ENCODE results near the gene TRIO. TPM values are rescaled to one million over a fixed set of nuclear protein-coding genes. Genes with fewer than 3 reads are reported as not detected.

The TRIO gene
- total RNA-seq, 1 experiment from 2014 or later = 88.8 TPM

DNA sequence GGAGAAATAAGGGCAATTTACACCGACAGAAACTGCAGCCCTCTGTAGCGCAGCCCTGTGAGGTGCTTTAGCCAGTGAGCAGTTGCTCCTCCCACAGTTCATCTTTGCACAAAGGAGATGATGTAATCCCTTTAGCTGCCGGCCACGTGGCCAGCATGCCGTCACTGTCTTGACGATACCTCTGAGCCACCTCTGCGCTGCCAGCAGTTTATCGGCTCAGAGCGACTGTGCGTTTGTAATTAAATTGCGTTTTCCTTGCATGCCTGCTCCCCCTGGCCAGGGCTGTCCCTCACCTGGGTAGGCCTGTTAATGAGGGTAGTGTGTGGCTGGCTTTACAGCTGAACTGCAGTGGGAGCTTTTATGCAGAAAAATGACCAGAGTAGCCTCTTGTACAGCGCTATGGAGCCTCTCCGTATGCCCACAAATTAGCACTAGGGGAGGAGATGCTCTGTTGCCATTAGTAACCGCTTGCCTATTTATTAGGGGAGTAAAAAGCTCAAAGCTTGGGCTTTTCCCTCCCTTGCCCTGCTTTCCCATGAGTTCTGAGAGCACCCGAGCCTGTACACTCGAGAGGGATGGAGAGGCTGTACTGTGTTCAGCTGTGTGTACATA, 107.0 kb downstream of the TRIO start (continued):
- TF ChIP-seq, protein P1, sequence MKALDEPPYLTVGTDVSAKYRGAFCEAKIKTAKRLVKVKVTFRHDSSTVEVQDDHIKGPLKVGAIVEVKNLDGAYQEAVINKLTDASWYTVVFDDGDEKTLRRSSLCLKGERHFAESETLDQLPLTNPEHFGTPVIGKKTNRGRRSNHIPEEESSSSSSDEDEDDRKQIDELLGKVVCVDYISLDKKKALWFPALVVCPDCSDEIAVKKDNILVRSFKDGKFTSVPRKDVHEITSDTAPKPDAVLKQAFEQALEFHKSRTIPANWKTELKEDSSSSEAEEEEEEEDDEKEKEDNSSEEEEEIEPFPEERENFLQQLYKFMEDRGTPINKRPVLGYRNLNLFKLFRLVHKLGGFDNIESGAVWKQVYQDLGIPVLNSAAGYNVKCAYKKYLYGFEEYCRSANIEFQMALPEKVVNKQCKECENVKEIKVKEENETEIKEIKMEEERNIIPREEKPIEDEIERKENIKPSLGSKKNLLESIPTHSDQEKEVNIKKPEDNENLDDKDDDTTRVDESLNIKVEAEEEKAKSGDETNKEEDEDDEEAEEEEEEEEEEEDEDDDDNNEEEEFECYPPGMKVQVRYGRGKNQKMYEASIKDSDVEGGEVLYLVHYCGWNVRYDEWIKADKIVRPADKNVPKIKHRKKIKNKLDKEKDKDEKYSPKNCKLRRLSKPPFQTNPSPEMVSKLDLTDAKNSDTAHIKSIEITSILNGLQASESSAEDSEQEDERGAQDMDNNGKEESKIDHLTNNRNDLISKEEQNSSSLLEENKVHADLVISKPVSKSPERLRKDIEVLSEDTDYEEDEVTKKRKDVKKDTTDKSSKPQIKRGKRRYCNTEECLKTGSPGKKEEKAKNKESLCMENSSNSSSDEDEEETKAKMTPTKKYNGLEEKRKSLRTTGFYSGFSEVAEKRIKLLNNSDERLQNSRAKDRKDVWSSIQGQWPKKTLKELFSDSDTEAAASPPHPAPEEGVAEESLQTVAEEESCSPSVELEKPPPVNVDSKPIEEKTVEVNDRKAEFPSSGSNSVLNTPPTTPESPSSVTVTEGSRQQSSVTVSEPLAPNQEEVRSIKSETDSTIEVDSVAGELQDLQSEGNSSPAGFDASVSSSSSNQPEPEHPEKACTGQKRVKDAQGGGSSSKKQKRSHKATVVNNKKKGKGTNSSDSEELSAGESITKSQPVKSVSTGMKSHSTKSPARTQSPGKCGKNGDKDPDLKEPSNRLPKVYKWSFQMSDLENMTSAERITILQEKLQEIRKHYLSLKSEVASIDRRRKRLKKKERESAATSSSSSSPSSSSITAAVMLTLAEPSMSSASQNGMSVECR (CRISPR knock-in tag; IDR thresholded peaks at IDR 0.05; ENCODE audit: borderline replicate concordance) = peak; percentile 81; the same call in 1 of the 2 replicates
- 0 out of 2 replicates have a peak, but pooled peaks have one; percentile 40 for TF ChIP-seq SMAD4 (CRISPR knock-in tag; IDR thresholded peaks at IDR 0.05)
- peak; percentile 75; the same call in 1 of the 2 replicates for TF ChIP-seq ZNF232 (CRISPR knock-in tag; IDR thresholded peaks at IDR 0.05)
- TF ChIP-seq, protein P2, sequence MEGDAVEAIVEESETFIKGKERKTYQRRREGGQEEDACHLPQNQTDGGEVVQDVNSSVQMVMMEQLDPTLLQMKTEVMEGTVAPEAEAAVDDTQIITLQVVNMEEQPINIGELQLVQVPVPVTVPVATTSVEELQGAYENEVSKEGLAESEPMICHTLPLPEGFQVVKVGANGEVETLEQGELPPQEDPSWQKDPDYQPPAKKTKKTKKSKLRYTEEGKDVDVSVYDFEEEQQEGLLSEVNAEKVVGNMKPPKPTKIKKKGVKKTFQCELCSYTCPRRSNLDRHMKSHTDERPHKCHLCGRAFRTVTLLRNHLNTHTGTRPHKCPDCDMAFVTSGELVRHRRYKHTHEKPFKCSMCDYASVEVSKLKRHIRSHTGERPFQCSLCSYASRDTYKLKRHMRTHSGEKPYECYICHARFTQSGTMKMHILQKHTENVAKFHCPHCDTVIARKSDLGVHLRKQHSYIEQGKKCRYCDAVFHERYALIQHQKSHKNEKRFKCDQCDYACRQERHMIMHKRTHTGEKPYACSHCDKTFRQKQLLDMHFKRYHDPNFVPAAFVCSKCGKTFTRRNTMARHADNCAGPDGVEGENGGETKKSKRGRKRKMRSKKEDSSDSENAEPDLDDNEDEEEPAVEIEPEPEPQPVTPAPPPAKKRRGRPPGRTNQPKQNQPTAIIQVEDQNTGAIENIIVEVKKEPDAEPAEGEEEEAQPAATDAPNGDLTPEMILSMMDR (IDR thresholded peaks at IDR 0.05) = no peak
- TF ChIP-seq, protein P3, sequence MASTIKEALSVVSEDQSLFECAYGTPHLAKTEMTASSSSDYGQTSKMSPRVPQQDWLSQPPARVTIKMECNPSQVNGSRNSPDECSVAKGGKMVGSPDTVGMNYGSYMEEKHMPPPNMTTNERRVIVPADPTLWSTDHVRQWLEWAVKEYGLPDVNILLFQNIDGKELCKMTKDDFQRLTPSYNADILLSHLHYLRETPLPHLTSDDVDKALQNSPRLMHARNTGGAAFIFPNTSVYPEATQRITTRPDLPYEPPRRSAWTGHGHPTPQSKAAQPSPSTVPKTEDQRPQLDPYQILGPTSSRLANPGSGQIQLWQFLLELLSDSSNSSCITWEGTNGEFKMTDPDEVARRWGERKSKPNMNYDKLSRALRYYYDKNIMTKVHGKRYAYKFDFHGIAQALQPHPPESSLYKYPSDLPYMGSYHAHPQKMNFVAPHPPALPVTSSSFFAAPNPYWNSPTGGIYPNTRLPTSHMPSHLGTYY (CRISPR knock-in tag; IDR thresholded peaks at IDR 0.05) = no peak
- TF ChIP-seq GABPB1 (CRISPR knock-in tag; IDR thresholded peaks at IDR 0.05) = peak; percentile 85
- TF ChIP-seq, protein P4, sequence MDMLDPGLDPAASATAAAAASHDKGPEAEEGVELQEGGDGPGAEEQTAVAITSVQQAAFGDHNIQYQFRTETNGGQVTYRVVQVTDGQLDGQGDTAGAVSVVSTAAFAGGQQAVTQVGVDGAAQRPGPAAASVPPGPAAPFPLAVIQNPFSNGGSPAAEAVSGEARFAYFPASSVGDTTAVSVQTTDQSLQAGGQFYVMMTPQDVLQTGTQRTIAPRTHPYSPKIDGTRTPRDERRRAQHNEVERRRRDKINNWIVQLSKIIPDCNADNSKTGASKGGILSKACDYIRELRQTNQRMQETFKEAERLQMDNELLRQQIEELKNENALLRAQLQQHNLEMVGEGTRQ (CRISPR knock-in tag; IDR thresholded peaks at IDR 0.05) = peak; percentile 76
- TF ChIP-seq, protein P5, sequence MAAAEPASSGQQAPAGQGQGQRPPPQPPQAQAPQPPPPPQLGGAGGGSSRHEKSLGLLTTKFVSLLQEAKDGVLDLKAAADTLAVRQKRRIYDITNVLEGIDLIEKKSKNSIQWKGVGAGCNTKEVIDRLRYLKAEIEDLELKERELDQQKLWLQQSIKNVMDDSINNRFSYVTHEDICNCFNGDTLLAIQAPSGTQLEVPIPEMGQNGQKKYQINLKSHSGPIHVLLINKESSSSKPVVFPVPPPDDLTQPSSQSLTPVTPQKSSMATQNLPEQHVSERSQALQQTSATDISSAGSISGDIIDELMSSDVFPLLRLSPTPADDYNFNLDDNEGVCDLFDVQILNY (CRISPR knock-in tag; IDR thresholded peaks at IDR 0.05) = peak; percentile 51; the same call in 1 of the 2 replicates
- TF ChIP-seq SMAD3 (CRISPR knock-in tag; IDR thresholded peaks at IDR 0.05; ENCODE audit: borderline replicate concordance) = peak; percentile 89; the same call in 1 of the 2 replicates
- TF ChIP-seq ZNF263 (CRISPR knock-in tag; IDR thresholded peaks at IDR 0.05; ENCODE audit: low read depth) = no peak
- TF ChIP-seq, protein P6, sequence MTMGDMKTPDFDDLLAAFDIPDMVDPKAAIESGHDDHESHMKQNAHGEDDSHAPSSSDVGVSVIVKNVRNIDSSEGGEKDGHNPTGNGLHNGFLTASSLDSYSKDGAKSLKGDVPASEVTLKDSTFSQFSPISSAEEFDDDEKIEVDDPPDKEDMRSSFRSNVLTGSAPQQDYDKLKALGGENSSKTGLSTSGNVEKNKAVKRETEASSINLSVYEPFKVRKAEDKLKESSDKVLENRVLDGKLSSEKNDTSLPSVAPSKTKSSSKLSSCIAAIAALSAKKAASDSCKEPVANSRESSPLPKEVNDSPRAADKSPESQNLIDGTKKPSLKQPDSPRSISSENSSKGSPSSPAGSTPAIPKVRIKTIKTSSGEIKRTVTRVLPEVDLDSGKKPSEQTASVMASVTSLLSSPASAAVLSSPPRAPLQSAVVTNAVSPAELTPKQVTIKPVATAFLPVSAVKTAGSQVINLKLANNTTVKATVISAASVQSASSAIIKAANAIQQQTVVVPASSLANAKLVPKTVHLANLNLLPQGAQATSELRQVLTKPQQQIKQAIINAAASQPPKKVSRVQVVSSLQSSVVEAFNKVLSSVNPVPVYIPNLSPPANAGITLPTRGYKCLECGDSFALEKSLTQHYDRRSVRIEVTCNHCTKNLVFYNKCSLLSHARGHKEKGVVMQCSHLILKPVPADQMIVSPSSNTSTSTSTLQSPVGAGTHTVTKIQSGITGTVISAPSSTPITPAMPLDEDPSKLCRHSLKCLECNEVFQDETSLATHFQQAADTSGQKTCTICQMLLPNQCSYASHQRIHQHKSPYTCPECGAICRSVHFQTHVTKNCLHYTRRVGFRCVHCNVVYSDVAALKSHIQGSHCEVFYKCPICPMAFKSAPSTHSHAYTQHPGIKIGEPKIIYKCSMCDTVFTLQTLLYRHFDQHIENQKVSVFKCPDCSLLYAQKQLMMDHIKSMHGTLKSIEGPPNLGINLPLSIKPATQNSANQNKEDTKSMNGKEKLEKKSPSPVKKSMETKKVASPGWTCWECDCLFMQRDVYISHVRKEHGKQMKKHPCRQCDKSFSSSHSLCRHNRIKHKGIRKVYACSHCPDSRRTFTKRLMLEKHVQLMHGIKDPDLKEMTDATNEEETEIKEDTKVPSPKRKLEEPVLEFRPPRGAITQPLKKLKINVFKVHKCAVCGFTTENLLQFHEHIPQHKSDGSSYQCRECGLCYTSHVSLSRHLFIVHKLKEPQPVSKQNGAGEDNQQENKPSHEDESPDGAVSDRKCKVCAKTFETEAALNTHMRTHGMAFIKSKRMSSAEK (CRISPR knock-in tag; IDR thresholded peaks at IDR 0.05; ENCODE audit: borderline replicate concordance) = no peak
- TF ChIP-seq, protein P7, sequence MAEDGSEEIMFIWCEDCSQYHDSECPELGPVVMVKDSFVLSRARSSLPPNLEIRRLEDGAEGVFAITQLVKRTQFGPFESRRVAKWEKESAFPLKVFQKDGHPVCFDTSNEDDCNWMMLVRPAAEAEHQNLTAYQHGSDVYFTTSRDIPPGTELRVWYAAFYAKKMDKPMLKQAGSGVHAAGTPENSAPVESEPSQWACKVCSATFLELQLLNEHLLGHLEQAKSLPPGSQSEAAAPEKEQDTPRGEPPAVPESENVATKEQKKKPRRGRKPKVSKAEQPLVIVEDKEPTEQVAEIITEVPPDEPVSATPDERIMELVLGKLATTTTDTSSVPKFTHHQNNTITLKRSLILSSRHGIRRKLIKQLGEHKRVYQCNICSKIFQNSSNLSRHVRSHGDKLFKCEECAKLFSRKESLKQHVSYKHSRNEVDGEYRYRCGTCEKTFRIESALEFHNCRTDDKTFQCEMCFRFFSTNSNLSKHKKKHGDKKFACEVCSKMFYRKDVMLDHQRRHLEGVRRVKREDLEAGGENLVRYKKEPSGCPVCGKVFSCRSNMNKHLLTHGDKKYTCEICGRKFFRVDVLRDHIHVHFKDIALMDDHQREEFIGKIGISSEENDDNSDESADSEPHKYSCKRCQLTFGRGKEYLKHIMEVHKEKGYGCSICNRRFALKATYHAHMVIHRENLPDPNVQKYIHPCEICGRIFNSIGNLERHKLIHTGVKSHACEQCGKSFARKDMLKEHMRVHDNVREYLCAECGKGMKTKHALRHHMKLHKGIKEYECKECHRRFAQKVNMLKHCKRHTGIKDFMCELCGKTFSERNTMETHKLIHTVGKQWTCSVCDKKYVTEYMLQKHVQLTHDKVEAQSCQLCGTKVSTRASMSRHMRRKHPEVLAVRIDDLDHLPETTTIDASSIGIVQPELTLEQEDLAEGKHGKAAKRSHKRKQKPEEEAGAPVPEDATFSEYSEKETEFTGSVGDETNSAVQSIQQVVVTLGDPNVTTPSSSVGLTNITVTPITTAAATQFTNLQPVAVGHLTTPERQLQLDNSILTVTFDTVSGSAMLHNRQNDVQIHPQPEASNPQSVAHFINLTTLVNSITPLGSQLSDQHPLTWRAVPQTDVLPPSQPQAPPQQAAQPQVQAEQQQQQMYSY (CRISPR knock-in tag; IDR thresholded peaks at IDR 0.05) = no peak
- TF ChIP-seq, protein P8, sequence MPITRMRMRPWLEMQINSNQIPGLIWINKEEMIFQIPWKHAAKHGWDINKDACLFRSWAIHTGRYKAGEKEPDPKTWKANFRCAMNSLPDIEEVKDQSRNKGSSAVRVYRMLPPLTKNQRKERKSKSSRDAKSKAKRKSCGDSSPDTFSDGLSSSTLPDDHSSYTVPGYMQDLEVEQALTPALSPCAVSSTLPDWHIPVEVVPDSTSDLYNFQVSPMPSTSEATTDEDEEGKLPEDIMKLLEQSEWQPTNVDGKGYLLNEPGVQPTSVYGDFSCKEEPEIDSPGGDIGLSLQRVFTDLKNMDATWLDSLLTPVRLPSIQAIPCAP (CRISPR knock-in tag; IDR thresholded peaks at IDR 0.05) = no peak
- TF ChIP-seq, protein P9, sequence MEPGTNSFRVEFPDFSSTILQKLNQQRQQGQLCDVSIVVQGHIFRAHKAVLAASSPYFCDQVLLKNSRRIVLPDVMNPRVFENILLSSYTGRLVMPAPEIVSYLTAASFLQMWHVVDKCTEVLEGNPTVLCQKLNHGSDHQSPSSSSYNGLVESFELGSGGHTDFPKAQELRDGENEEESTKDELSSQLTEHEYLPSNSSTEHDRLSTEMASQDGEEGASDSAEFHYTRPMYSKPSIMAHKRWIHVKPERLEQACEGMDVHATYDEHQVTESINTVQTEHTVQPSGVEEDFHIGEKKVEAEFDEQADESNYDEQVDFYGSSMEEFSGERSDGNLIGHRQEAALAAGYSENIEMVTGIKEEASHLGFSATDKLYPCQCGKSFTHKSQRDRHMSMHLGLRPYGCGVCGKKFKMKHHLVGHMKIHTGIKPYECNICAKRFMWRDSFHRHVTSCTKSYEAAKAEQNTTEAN (CRISPR knock-in tag; IDR thresholded peaks at IDR 0.05) = no peak
